NCI-H748 (cell line): ENCODE results near the gene NKX2-2.
A peak's percentile ranks its signal among the peaks of the same experiment; 100 is the strongest.
"Not testable (repeated sequence)": the region's sequence is repeated elsewhere in the genome, so short reads cannot be mapped to it uniquely, and the experiment has no call there.

Source experiments
- DNase-seq: peaks from one replicate; lab custom pipeline; 2025; ENCODE audit not compliant: unreplicated experiment; lab: John Stamatoyannopoulos, UW

The NKX2-2 gene

GRCh38 chr20:21509597-21510371 is 4.1 kb downstream of the NKX2-2 start:
- no peak for DNase-seq

GRCh38 chr20:21509079-21509596 is 4.7 kb downstream of the NKX2-2 start:
- no peak for DNase-seq

GRCh38 chr20:21508230-21509078 is 5.4 kb downstream of the NKX2-2 start:
- DNase-seq, result no peak

GRCh38 chr20:21507400-21508229 is 6.2 kb downstream of the NKX2-2 start:
- no peak for DNase-seq

GRCh38 chr20:21505810-21506530 is 7.9 kb downstream of the NKX2-2 start:
- no peak for DNase-seq

- DNase-seq, result no peak
Measured at GRCh38 chr20:21505161-21505809, 8.6 kb downstream of the NKX2-2 start.

GRCh38 chr20:21504323-21504722 is 9.5 kb downstream of the NKX2-2 start:
- no peak for DNase-seq

- DNase-seq, result no peak
Measured at GRCh38 chr20:21503345-21503744, 10.5 kb downstream of the NKX2-2 start.

- no peak for DNase-seq
Measured at GRCh38 chr20:21501184-21501583, 12.7 kb downstream of the NKX2-2 start.

GRCh38 chr20:21500599-21500998 is 13.3 kb downstream of the NKX2-2 start:
- DNase-seq, result no peak

- DNase-seq, result no peak
Measured at GRCh38 chr20:21499641-21500040, 14.2 kb downstream of the NKX2-2 start.

GRCh38 chr20:21498635-21499034 is 15.2 kb downstream of the NKX2-2 start:
- peak; percentile 54 for DNase-seq

- peak; percentile 54 for DNase-seq
Measured at GRCh38 chr20:21498195-21498594, 15.7 kb downstream of the NKX2-2 start.

GRCh38 chr20:21496452-21496851 is 17.4 kb downstream of the NKX2-2 start:
- no peak for DNase-seq

- DNase-seq, result no peak
Measured at GRCh38 chr20:21493049-21493448, 20.8 kb downstream of the NKX2-2 start.

GRCh38 chr20:21490105-21490504 is 23.8 kb downstream of the NKX2-2 start:
- DNase-seq, result no peak

- DNase-seq, result not testable (repeated sequence)
Measured at GRCh38 chr20:21480144-21480543, 33.7 kb downstream of the NKX2-2 start.

GRCh38 chr20:21465799-21466198 is 48.1 kb downstream of the NKX2-2 start:
- DNase-seq, result no peak

- DNase-seq, result no peak
Measured at GRCh38 chr20:21464916-21465315, 48.9 kb downstream of the NKX2-2 start.
